ENCODE data around the gene KAT7. TPM values are rescaled to one million over a fixed set of nuclear protein-coding genes. Genes with fewer than 3 reads are reported as not detected.

The KAT7 gene
- total RNA-seq, 4 donors from 2014 or later: 32.6 to 49.8 (median 45.2) TPM

- Histone ChIP-seq H3K9me3 (no peaks in the 10 kb centered on the region), H3K36me3 (no peaks in the 10 kb centered on the region), H3K4me1 (peaks cover 12% of the 10 kb centered on the region in 2 donors), H3K4me3 (peak overlapping the region; percentile 50 to 58 (median 57)), H3K27me3 (no peaks in the 10 kb centered on the region), H3K27ac (peak overlapping the region in 3 of 4 donors; percentile 5 to 33 (median 28))
- TF ChIP-seq POLR2A (IDR thresholded peaks at IDR 0.05) (no peak), CTCF (IDR thresholded peaks at IDR 0.05 in 4 of 5, conservative IDR thresholded peaks at IDR 0.05 in 1 of 5) (peak; percentile 45 to 74 (median 59))
- ATAC-seq (peak; percentile 52 to 63), DNase-seq (peak; percentile 36 to 55)
- in situ Hi-C loops (cut with MboI; ENCODE audit: low sequenced_read_pairs in 4 of 4) (loop anchor here in 1 of 4 donors (10.0 kb wide), 1 partner anchor 277 kb away; the partner anchor contains the start of gene NXPH3), intact Hi-C loops (cut with DNase I; ENCODE audit: low total_unique reads) (loop anchor here (5.0 kb wide), 2 partner anchors 144 to 284 kb away; partner anchors contain the start of gene SLC35B1)
These were observed 63.2 kb downstream of the KAT7 start for GRCh38 chr17:49851387-49852291.

DNA sequence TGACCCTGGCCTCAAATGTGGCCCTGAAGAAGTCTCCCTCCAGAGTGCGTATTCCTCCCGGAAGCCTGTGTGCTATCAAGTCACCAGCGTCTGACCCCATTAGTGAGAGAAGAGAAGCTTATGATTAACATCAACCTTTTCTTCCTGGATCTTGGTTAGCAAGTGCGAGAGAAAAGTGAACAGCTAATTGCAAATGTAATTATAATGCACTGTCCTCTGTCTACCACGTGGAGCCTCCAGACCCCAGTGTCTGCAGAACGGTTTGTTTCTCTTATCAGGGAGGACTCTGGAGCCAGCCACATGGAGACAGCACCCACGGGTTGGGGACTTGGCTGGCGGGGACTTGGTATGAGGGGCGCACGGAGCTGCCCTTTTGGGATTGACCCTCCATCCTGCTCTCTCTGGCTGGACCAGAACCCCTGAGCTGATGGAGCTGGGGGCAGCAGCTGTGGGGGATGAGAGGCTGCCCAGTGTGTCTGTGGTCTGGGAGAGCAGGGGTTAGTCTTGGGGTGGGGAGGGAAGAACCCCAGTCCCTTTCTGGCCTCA, 65.1 kb downstream of the KAT7 start:
- H3K4me1 ChIP-seq: peaks cover 12% of the 10 kb centered on the region in 2 donors
- no peak for ATAC-seq

GRCh38 chr17:49854126-49854525, 65.6 kb downstream of the KAT7 start:
- Histone ChIP-seq H3K4me1 (peaks cover 12% of the 10 kb centered on the region in 2 donors), H3K4me3 (no peak overlapping the region), H3K9me3 (no peaks in the 10 kb centered on the region), H3K27ac (no peak overlapping the region), H3K36me3 (no peaks in the 10 kb centered on the region), H3K27me3 (no peaks in the 10 kb centered on the region)
- ATAC-seq (no peak), DNase-seq (no peak)
- TF ChIP-seq POLR2A (IDR thresholded peaks at IDR 0.05) (no peak), CTCF (IDR thresholded peaks at IDR 0.05 in 4 of 5, conservative IDR thresholded peaks at IDR 0.05 in 1 of 5) (no peak)
- intact Hi-C loops (cut with DNase I; ENCODE audit: low total_unique reads) (loop anchor here (5.0 kb wide), 2 partner anchors 147 to 287 kb away; partner anchors contain the start of gene SLC35B1), in situ Hi-C loops (cut with MboI; ENCODE audit: low sequenced_read_pairs in 4 of 4) (loop anchor here in 1 of 4 donors (10.0 kb wide), 1 partner anchor 279 kb away; the partner anchor contains the start of gene NXPH3)

More for the DNA sequence above, 65.1 kb downstream of the KAT7 start:
- no peaks in the 10 kb centered on the region for H3K36me3 ChIP-seq
- no peak for TF ChIP-seq CTCF (IDR thresholded peaks at IDR 0.05 in 4 of 5, conservative IDR thresholded peaks at IDR 0.05 in 1 of 5)
- TF ChIP-seq POLR2A (IDR thresholded peaks at IDR 0.05): no peak
- in situ Hi-C loops (cut with MboI; ENCODE audit: low sequenced_read_pairs in 4 of 4) (loop anchor here in 1 of 4 donors (10.0 kb wide), 1 partner anchor 279 kb away; the partner anchor contains the start of gene NXPH3), intact Hi-C loops (cut with DNase I; ENCODE audit: low total_unique reads) (loop anchor here (5.0 kb wide), 2 partner anchors 146 to 286 kb away; partner anchors contain the start of gene SLC35B1)
- H3K4me3 ChIP-seq: no peak overlapping the region
- H3K27me3 ChIP-seq: no peaks in the 10 kb centered on the region
- no peaks in the 10 kb centered on the region for H3K9me3 ChIP-seq
- no peak for DNase-seq
- H3K27ac ChIP-seq: no peak overlapping the region

DNA sequence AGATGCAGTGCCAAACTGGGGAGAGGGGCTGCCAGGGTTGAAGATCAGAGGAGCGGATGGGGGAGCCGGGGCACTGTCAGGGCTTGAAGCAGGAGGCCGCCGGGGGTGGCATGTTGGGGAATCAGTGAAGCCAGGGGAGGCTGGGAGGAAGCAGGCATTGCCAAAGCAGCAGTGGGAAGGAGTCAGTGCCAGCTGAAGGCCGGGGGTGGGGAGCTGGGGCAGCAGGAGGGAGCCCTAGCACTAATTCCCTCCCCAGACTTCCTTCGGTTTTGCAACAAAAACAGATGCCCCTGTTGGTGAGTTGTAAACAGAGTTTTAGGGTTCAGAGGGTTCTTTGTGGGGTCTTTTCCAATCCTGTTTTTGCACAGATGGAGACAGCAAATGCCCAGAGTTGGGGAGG, 70.3 kb downstream of the KAT7 start:
- peaks cover 0 to 5% of the 10 kb centered on the region in 2 donors for H3K4me1 ChIP-seq
- intact Hi-C loops (cut with DNase I; ENCODE audit: low total_unique reads): no loop called here
- no peaks in the 10 kb centered on the region for H3K9me3 ChIP-seq
- DNase-seq: no peak
- no peaks in the 10 kb centered on the region for H3K27me3 ChIP-seq
- TF ChIP-seq CTCF (IDR thresholded peaks at IDR 0.05 in 4 of 5, conservative IDR thresholded peaks at IDR 0.05 in 1 of 5): no peak
- no peak for TF ChIP-seq POLR2A (IDR thresholded peaks at IDR 0.05)
- H3K36me3 ChIP-seq: no peaks in the 10 kb centered on the region
- no peak for ATAC-seq
- H3K4me3 ChIP-seq: no peak overlapping the region
- in situ Hi-C loops (cut with MboI; ENCODE audit: low sequenced_read_pairs in 4 of 4): loop anchor here in 1 of 4 donors (10.0 kb wide), 1 partner anchor 284 kb away; the partner anchor contains the start of gene NXPH3
- no peak overlapping the region for H3K27ac ChIP-seq

All from gastrocnemius medialis (tissue), 4 donors.